Measurements from ENCODE around the gene EXT2.

GRCh38 chr11:44255406-44256071, 160.1 kb downstream of the EXT2 start:
- no peak for TF ChIP-seq CTCF (IDR thresholded peaks at IDR 0.05)
- no peak for TF ChIP-seq POLR2A (IDR thresholded peaks at IDR 0.05; ENCODE audit: low read depth)
- TF ChIP-seq EP300 (IDR thresholded peaks at IDR 0.05), result no peak
- no peak for TF ChIP-seq POLR2AphosphoS5 (IDR thresholded peaks at IDR 0.05)
